Psoas muscle (tissue), 8 donors: ENCODE results near the gene PCK1. TPM values are rescaled to one million over a fixed set of nuclear protein-coding genes. Genes with fewer than 3 reads are reported as not detected.

Experiments used
- ATAC-seq, 4 donors: fragments of 200-7000 bp; cut with Tn5 transposase; one replicate each; pipeline ENCODE4 v1.9.1; 2020; ENCODE audit warnings: moderate library complexity in 3 of 4, mild to moderate bottlenecking in 2 of 4
- DNase-seq, 2 donors: peaks; one replicate each; pipeline ENCODE4 v3.0.0-alpha.2; 2020
- H3K27ac ChIP-seq: fragments of 200-600 bp; one replicate; pipeline ENCODE4 v1.8.0; 2022
- H3K27me3 ChIP-seq, 3 donors: fragments of 200-600 bp in 1 of 3; one replicate each; pipeline versions ENCODE4 v1.6.1 to v1.8.0; 2013 to 2022; ENCODE audit warnings: low read length in 2 of 3, mild to moderate bottlenecking in 2 of 3, moderate library complexity in 1 of 3; ENCODE audit not compliant: insufficient read depth in 3 of 3
- H3K36me3 ChIP-seq, 2 donors: fragments of 200-600 bp in 1 of 2; one replicate each; pipeline versions ENCODE4 v1.6.1 to v1.8.0; 2013 to 2022; ENCODE audit warnings: low read depth in 1 of 2, mild to moderate bottlenecking in 1 of 2, moderate library complexity in 1 of 2; ENCODE audit not compliant: insufficient read depth in 1 of 2
- H3K4me1 ChIP-seq: fragments of 200-600 bp; one replicate; pipeline ENCODE4 v1.8.0; 2022
- H3K4me3 ChIP-seq: fragments of 200-600 bp; one replicate; pipeline ENCODE4 v1.8.0; 2022; ENCODE audit warnings: mild to moderate bottlenecking
- H3K9me3 ChIP-seq: fragments of 200-600 bp; one replicate; pipeline ENCODE4 v1.8.0; 2022
- CTCF ChIP-seq: fragments of 200-600 bp; IDR thresholded peaks from one replicate; pipeline ENCODE4 v1.8.0; 2022; ENCODE audit warnings: antibody characterized with exemption
- WGBS, 3 donors: extraction: QIAGEN DNeasy Blood & Tissue Kit; methylation state at CpG; one replicate each; pipeline versions ENCODE4 v1.1.6 to v1.1.7; 2013; 5-methylcytosine and 5-hydroxymethylcytosine counted together
- intact Hi-C, 2 donors: fragments of 100-400 bp; cut with DNase I; formaldehyde crosslinking; loops; one replicate each; pipeline versions ENCODE4 v1.11.0 to v1.14.2; 2022
- polyA plus RNA-seq, 3 donors: library from polyadenylated mRNA; stranded (reverse); fragments of 200-250 nt; gene quantifications; one replicate each; pipeline ENCODE4 v1.2.3, GENCODE V29; 2013
- total RNA-seq, 4 donors: library from RNA; stranded (reverse); fragmentation: NEBNext Ultra II Directional in 2 of 4; extraction: Animal tissue kit (Norgen Biotek cat#: 25700) in 2 of 4; gene quantifications; one replicate each; pipeline versions ENCODE4 v1.2.1 to v1.2.4, GENCODE V29; 2021 to 2023
- donor health status: healthy with polysubstance abuse.
- donor health status: DM: no; HTN: no; CAD: no; lungs with moderate emphysema.
- donor health status: Bipolar disorder and iron deficiency.
- donor health status: healthy.
- donor health status: DM: yes; HTN: yes; CAD: no.
- donor health status: DM: no; HTN: no; CAD: no.
- donor health status: DM: no; HTN: no; CAD: no.
- donor health status: DM: yes; HTN: yes; CAD: no.

PCK1 gene
- total and polyA plus RNA-seq, 7 donors: 0.24 to 0.81 (median 0.41) TPM

- Histone ChIP-seq H3K4me3 (no peak overlapping the region), H3K4me1 (no peaks in the 10 kb centered on the region), H3K9me3 (no peaks in the 10 kb centered on the region), H3K27ac (no peak overlapping the region), H3K36me3 (no peaks in the 10 kb centered on the region), H3K27me3 (no peaks in the 10 kb centered on the region)
- DNase-seq (no peak), ATAC-seq (no peak)
- no peak for TF ChIP-seq CTCF
- intact Hi-C loops: no loop called here
- 64 to 73% (median 72%) methylated on average over 9 to 10 of the region's 10 CpGs for WGBS, 3 donors
These were observed 35.4 kb upstream of the PCK1 start for GRCh38 chr20:57525328-57526086.

GRCh38 chr20:57526087-57526884 lies 34.6 kb upstream of the PCK1 start:
- ATAC-seq (no peak), DNase-seq (no peak)
- no peak for TF ChIP-seq CTCF
- H3K36me3 ChIP-seq: no peaks in the 10 kb centered on the region
- no peak overlapping the region for H3K4me3 ChIP-seq
- H3K27me3 ChIP-seq: no peaks in the 10 kb centered on the region
- no peaks in the 10 kb centered on the region for H3K9me3 ChIP-seq
- H3K27ac ChIP-seq: no peak overlapping the region
- intact Hi-C loops: no loop called here
- WGBS, 3 donors: 70 to 75% (median 70%) methylated on average over 12 to 17 of the region's 17 CpGs
- no peaks in the 10 kb centered on the region for H3K4me1 ChIP-seq

DNA sequence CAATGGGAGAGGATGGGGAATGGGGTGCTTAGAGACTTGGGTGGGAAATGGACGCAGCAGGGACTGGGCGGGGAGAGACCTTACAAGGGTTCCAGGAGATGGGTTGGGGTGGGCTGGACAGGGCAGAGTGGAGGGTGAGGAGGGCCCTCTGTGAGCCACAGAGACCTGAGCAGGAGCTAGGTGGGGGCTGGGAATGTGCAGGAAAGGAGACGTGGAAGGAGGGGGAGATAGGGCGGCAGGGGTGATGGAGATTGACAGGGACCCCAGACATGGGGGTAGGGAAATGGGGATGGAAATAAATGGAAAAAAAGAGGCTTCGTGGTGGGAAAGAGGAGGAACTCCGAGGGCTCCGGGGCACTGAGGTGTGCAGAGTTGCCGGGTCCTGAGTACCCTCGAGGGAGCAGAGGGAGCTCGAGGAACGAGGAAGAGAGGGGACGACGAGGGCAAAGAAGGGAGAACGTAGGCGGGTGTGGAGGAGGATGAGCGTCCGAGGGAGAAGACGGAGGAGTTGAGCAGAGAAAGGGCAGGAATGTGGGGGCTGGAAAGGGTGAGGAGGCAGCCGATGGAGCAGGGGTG lies 33.9 kb upstream of the PCK1 start:
- H3K27me3 ChIP-seq: no peaks in the 10 kb centered on the region
- no peaks in the 10 kb centered on the region for H3K36me3 ChIP-seq
- no peak overlapping the region for H3K27ac ChIP-seq
- DNase-seq (no peak), ATAC-seq (no peak)
- H3K9me3 ChIP-seq: no peaks in the 10 kb centered on the region
- H3K4me1 ChIP-seq: no peaks in the 10 kb centered on the region
- TF ChIP-seq CTCF: no peak
- intact Hi-C loops: no loop called here
- H3K4me3 ChIP-seq: no peak overlapping the region
- WGBS, 3 donors: 48 to 49% (median 49%) methylated on average over 19 of the region's 19 CpGs

GRCh38 chr20:57527728-57528127 lies 33.2 kb upstream of the PCK1 start:
- H3K4me3 ChIP-seq: no peak overlapping the region
- no peak for TF ChIP-seq CTCF
- no peaks in the 10 kb centered on the region for H3K9me3 ChIP-seq
- no peak overlapping the region for H3K27ac ChIP-seq
- DNase-seq: no peak
- no peaks in the 10 kb centered on the region for H3K36me3 ChIP-seq
- H3K4me1 ChIP-seq: no peaks in the 10 kb centered on the region
- no peaks in the 10 kb centered on the region for H3K27me3 ChIP-seq
- no peak for ATAC-seq
- 76 to 83% (median 82%) methylated on average over 6 of the region's 6 CpGs for WGBS, 3 donors
- intact Hi-C loops: no loop called here
